ENCODE data around the gene TRRAP.

The TRRAP gene

GRCh38 chr7:98907570-98907969 is 29.2 kb downstream of the TRRAP start:
- no peak for FAIRE-seq

DNA sequence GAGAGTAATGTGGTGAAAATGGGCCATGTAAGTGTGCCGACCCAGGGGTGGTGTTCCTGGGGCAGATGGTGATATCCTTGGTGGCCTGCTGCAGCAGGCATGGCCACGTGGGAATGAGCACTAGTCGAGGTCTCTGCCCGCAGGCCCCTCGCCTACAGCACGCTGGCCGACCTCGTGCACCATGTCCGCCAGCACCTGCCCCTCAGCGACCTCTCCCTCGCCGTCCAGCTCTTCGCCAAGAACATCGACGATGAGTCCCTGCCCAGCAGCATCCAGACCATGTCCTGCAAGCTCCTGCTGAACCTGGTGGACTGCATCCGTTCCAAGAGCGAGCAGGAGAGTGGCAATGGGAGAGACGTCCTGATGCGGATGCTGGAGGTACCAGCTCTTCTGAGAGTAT is 30.3 kb downstream of the TRRAP start:
- no peak for FAIRE-seq

- FAIRE-seq, result no peak
These were observed 31.2 kb downstream of the TRRAP start for GRCh38 chr7:98909487-98909886.

DNA sequence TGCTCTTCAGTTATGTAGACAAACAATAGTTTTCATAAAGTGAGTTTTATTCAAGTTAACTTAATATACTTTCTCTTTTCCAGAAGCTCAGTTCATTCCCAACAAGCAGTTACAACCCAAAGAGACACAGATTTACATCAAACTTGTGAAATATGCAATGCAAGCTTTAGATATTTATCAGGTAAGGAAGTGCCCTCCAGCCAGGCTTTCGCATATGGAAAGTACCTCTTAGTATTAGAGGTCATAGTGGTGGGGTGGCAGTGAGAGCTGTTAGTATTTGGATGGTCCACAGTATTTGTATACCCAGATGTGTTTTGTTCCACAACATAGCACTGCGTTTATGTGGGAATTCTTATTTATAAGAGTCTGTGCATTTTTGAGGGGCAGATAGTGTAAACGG is 32.1 kb downstream of the TRRAP start:
- FAIRE-seq, result no peak

- no peak for FAIRE-seq
These were observed 33.6 kb downstream of the TRRAP start for GRCh38 chr7:98911916-98912315.

- no peak for FAIRE-seq
These were observed 34.7 kb downstream of the TRRAP start for GRCh38 chr7:98913026-98913425.

DNA sequence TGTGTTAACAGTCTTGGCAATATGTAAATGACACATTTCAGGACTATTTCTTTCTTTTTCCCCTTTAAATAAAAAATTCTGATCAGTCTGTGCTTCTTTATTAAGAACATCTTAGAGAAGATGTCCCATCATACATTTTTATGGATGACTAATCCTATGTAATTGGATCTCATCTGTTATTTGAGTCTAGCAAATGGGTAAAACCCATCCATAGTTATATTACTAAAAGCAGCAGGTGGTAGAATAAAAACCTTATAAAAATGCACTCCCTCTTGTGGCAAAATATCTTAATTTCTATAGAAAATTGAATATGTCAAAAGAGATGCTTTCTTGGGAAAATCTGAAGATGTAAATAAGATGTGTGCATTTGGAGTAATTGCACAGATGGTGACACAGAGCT is 35.3 kb downstream of the TRRAP start:
- no peak for FAIRE-seq

DNA sequence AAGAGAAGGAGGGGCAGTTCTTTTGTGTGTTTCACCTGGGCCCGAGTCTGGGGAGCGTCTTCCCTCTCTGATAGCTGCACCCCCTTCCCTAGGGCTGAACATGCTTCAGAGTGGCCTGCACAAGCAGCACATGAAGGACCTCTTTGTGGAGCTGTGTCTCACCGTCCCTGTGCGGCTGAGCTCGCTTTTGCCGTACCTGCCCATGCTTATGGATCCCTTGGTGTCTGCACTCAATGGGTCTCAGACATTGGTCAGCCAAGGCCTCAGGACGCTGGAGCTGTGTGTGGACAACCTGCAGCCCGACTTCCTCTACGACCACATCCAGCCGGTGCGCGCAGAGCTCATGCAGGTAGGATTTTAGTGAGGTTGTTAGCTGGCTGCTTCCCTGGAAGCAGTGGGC is 39.0 kb downstream of the TRRAP start:
- no peak for FAIRE-seq

DNA sequence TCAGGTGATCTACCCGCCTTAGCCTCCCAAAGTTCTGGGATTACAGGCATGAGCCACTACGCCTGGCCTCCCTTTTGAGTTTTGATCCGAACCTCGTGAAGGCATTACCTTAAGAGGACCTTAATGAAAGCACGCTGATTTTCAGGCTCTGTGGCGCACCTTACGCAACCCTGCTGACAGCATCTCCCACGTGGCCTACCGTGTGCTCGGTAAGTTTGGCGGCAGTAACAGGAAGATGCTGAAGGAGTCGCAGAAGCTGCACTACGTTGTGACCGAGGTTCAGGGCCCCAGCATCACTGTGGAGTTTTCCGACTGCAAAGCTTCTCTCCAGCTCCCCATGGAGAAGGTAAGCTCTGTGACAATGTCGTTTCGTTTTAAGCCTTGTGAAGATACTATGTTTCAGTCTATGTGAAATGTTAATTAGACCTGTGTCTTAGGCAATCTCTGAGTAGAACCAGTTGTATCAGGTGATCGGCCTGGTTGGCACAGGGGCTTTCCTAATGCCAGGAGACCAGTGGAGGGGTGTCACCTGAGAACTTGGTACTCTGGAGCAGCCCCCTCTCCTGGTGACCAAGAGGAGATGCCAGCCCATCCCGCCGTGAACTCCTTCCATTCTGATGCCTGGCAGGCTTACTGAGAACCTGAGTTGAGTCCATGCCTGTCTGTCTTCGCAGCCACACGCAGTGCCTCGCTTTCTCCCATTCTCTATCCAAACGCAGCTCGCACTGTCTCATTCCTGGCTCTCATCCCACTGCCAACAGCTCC is 43.5 kb downstream of the TRRAP start:
- FAIRE-seq, result no peak

- FAIRE-seq, result no peak
These were observed 44.3 kb downstream of the TRRAP start for GRCh38 chr7:98922392-98923187.

GRCh38 chr7:98923512-98923911 is 45.2 kb downstream of the TRRAP start:
- no peak for FAIRE-seq

DNA sequence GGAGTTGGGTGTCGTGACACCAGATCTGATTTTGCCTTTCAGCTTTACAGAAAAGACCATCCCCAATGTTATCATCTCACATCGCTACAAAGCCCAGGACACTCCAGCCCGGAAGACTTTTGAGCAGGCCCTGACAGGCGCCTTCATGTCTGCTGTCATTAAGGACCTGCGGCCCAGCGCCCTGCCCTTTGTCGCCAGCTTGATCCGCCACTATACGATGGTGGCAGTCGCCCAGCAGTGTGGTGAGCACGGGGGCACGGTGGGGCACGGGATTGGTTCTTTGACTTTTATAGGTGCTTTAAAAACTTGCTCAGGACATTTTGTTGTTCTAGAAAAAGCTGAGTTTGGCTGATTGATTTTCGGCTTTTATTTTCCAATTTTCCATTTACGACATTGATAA is 48.8 kb downstream of the TRRAP start:
- no peak for FAIRE-seq

- FAIRE-seq, result no peak
These were observed 52.1 kb downstream of the TRRAP start for GRCh38 chr7:98930464-98930863.

DNA sequence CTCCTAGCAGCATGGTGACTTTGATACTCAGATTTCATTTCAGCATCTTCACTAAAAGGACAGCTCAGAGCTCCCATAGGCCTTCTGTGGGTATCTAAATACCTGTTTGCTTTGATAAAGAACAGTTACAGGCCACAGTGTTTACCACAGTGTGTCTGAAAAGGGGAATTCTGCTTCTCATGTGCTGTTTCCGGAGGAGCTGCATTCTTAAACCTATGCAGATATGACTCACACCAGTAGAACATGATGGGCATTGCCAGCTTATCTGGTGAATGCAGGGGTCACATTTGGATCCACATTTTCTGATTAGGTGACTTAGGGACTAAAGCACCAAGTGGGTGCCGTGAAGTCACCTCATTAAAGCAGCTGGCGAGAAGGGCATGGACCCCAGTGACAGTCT is 52.6 kb downstream of the TRRAP start:
- FAIRE-seq, result no peak

GRCh38 chr7:98933321-98933720 is 55.0 kb downstream of the TRRAP start:
- no peak for FAIRE-seq

DNA sequence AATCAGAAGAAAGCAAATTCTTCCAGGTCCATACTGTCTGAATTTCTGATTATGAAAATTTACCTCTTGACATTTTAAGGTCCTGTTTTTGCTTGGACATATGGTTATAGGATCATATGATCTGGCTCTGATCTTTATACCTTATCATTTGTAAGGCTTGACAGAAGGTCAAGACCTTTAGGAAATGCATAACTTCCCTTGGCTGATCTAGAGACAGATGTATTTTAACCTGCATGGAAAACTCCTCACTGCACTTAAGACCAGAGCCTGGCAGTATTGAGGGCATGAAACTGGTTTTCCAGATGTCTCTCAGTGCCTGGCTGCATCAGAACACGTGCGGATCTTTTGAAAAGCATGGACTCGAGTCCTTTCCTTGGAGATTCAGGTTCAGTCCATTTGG is 55.9 kb downstream of the TRRAP start:
- no peak for FAIRE-seq

DNA sequence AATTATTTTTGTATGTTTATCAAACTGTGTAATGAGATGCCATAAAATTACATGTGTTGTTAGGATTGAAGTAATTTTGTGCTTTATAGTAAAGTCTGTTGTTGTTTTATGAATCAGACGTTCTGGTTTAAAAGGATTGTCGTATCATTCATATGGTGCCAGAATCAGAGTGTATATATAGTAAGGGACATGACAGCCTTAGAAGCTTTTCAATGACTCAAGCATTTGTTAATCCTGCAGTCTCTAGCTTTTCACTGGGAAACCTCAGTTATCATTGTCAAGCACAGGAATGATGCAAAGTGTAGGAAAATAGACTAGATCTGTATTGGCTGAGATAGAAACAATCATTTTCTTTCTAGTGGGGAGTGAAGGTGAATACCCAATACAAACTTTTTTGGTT is 57.5 kb downstream of the TRRAP start:
- no peak for FAIRE-seq

DNA sequence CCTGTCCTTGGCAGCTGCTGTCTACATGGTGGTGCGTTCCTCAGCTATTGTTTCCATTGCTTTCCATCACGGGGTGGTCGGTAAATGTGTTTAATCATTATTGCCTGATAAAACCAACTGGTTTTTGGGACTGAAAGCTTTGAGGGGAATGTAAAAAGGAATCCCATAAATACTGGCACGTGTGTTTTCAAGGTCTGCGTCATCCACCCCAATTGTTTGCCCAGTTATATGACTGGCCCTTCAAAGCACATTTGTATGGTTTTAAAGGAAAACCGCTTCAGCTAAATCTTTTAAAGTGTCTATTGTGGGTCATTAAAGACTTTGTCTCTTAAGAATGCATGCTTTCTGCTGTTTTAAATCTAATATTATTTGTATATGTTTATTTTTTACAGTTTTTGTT is 65.0 kb downstream of the TRRAP start:
- FAIRE-seq, result no peak

DNA sequence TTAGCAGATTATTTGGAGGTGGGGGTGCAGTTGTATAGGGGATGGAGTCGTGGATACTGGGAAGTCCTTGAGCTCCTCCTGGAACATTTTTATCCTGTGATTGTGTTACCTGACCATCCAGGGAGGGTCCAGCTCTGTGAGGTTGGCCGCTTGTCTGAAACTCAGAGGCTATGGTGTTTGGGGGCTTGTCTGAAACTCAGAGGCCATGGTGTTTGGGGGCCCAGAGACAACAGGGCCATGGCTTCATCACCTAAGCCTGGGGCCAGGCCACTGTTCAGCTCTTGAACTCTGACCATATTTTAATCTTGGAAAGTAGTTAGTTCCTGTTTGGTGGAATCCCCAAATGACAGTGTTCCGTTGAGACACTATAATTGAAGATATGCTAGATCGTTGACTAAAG is 66.1 kb downstream of the TRRAP start:
- FAIRE-seq, result no peak

GRCh38 chr7:98945852-98946251 is 67.5 kb downstream of the TRRAP start:
- no peak for FAIRE-seq

- FAIRE-seq, result no peak
These were observed 68.1 kb downstream of the TRRAP start for GRCh38 chr7:98946389-98946788.

GRCh38 chr7:98949336-98950044 is 71.2 kb downstream of the TRRAP start:
- no peak for FAIRE-seq

DNA sequence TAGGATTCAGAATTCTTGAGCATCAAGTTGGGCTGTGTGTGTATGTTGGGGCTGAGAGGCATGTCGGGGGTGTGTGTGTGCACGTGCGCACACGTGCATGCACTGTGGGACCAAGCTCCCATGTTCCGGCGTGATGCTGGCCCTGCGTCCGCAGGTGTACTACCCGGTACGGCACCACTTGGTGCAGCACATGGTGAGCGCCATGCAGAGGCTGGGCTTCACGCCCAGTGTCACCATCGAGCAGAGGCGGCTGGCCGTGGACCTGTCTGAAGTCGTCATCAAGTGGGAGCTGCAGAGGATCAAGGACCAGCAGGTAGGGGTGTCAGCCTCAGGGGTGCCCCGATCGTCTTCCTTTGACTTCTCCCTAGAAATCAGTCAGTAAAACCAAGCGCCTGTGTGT is 77.7 kb downstream of the TRRAP start:
- no peak for FAIRE-seq

DNA sequence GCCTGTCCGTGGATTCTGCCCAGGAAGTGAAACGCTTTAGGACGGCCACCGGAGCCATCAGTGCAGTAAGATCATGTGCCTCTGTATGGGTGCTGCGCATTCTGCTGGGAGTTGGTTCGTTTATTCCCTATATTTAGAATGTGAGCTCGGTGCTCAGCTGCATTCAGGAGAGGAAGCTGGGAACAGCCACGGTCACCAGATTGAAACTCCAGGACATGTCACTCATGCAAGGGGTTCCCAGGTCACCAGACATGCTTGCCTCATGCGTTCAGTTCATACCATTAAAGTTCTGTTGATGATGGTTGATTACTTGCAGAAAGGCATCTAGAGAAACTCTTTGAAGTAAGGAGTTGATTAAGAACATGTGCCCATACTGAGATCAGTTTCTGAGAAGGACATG is 78.1 kb downstream of the TRRAP start:
- no peak for FAIRE-seq

Measured in islet of Langerhans (tissue), 1 donor.